MM.1S (cell line): ENCODE data around the gene LAMTOR1.

Experiments
- EZH2 ChIP-seq: fragments of 300-600 bp; sonication (generic); optimal IDR thresholded peaks from 2 replicates; pipeline ENCODE3; 2017; ENCODE audit warnings: low read depth, mild to moderate bottlenecking, antibody characterized with exemption, low read length, mixed read lengths
- TF ChIP-seq, protein P1 (sequence below): fragments of 300-600 bp; sonication (generic); IDR thresholded peaks from 2 replicates; pipeline ENCODE4 v1.5.1; 2016; ENCODE audit warnings: antibody characterized with exemption, low read length, mixed read lengths

DNA sequence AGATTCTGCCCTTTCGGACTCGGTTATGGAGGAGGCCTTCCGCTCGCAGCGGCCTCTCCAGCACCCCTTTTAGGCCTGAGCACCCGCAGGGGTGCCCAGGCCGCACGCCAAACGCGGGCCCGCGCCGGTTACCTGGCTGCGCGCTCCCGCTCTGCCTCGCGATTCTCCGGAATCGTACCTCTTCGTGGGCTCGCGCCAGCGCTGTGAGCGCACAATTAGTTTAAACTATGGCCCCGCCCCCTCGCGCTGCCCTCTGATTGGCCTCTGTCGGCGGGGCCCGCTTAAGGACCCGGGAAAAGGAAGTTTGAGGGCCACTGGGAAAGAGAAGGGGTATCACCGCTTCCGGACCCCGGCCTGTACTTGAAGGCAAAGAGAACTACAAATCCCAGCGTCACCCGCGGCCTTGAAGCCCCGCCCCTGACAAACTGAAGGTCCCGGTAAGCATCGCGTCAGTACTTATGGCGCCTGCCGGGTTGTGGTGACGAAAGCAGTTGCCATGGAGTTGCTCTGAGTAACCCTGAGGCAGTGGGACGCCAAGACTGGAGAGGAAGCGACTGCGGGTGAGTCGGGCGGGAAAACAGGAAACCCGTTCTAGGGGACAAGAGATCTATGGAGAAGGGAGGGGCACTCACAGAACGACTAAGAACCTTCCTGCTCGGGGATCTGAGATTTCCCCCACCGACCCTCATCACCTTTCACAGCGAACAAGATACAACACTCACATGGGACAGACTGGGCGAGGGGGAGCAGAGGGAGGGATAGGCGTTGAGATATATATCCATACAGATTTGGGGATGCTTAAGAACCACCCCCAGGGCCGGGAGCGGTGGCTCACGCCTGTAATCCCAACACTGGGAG, 22.5 kb downstream of the LAMTOR1 start, which contains the start of the genes LRRC51 and NUMA1:
- no peak for TF ChIP-seq EZH2
- TF ChIP-seq, protein P1, sequence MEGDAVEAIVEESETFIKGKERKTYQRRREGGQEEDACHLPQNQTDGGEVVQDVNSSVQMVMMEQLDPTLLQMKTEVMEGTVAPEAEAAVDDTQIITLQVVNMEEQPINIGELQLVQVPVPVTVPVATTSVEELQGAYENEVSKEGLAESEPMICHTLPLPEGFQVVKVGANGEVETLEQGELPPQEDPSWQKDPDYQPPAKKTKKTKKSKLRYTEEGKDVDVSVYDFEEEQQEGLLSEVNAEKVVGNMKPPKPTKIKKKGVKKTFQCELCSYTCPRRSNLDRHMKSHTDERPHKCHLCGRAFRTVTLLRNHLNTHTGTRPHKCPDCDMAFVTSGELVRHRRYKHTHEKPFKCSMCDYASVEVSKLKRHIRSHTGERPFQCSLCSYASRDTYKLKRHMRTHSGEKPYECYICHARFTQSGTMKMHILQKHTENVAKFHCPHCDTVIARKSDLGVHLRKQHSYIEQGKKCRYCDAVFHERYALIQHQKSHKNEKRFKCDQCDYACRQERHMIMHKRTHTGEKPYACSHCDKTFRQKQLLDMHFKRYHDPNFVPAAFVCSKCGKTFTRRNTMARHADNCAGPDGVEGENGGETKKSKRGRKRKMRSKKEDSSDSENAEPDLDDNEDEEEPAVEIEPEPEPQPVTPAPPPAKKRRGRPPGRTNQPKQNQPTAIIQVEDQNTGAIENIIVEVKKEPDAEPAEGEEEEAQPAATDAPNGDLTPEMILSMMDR: no peak
